ENCODE results near the gene NAA80. TPM values are rescaled to one million over a fixed set of nuclear protein-coding genes. Genes with fewer than 3 reads are reported as not detected.

The NAA80 gene
- total RNA-seq, 1 experiment from 2014 or later: 6.0 TPM

GRCh38 chr3:50326182-50326541 lies 27.0 kb upstream of the NAA80 start:
- Mint-ChIP-seq H3K27me3 (ENCODE audit: low read depth) (no peaks in the 10 kb centered on the region; the same call in 1 of the 2 replicates), H3K4me1 (peaks cover 15 to 31% of the 10 kb centered on the region in 2 experiments), H3K27ac (no peak overlapping the region), H3K4me3 (peak overlapping the region; percentile 88 to 96; a peak in 4 of 5 replicates), H3K36me3 (ENCODE audit: insufficient read depth in 1 of 3, low read depth in 3 of 3) (peaks cover 21 to 44% (median 28%) of the 10 kb centered on the region in 3 experiments; a peak in 6 of 7 replicates), H3K9me3 (no peaks in the 10 kb centered on the region)
- Histone ChIP-seq H3K27me3 (ENCODE audit: insufficient read depth, low read length) (no peaks in the 10 kb centered on the region), H2BK12ac (ENCODE audit: insufficient read length, low read depth, low read length) (no peak overlapping the region), H3K27ac (ENCODE audit: insufficient read length, low read depth, low read length) (no peak overlapping the region), H3K14ac (ENCODE audit: insufficient read depth, low read length) (no peak overlapping the region), H3K4me2 (ENCODE audit: insufficient read depth, insufficient read length, low read length) (no peak overlapping the region), H4K20me1 (ENCODE audit: control insufficient read depth, insufficient read depth, insufficient read length) (no peaks in the 10 kb centered on the region), H3K79me1 (ENCODE audit: insufficient read depth, low read depth, low read length, poor library complexity, severe bottlenecking) (peaks cover 6% of the 10 kb centered on the region), H4K8ac (replicated peaks; ENCODE audit: insufficient read length, low read depth, low read length) (no peak overlapping the region), H2AK5ac (ENCODE audit: insufficient read length, low read length) (no peak overlapping the region), H3K23me2 (ENCODE audit: insufficient read length, low read depth, low read length, poor library complexity, severe bottlenecking) (peaks cover 21% of the 10 kb centered on the region), H2AFZ (ENCODE audit: low read length) (no peak overlapping the region), H3T11ph (ENCODE audit: low read length) (no peak overlapping the region), H3K56ac (ENCODE audit: insufficient read length, low read depth, low read length) (no peak overlapping the region), H2BK120ac (ENCODE audit: low read depth, low read length, poor library complexity, severe bottlenecking) (no peak overlapping the region), H3K4ac (ENCODE audit: low read depth, low read length) (no peak overlapping the region), H4K91ac (ENCODE audit: insufficient read length, low read depth, low read length) (no peak overlapping the region), H3K4me1 (ENCODE audit: insufficient read depth, low read length) (peaks cover 6% of the 10 kb centered on the region; the same call in 1 of the 2 replicates), H3K18ac (ENCODE audit: insufficient read length, low read depth, low read length) (no peak overlapping the region), H3K9me3 (ENCODE audit: control insufficient read depth, low read depth, low read length) (no peaks in the 10 kb centered on the region), H2BK20ac (ENCODE audit: low read depth, low read length, poor library complexity, severe bottlenecking) (no peak overlapping the region), H2BK5ac (ENCODE audit: insufficient read length, low read length) (no peak overlapping the region), H3K9ac (ENCODE audit: extremely low read depth, insufficient read length, low read length) (no peak overlapping the region), H3K23ac (ENCODE audit: insufficient read length, low read depth, low read length) (no peak overlapping the region), H2BK15ac (ENCODE audit: low read depth, low read length) (no peak overlapping the region), H4K5ac (ENCODE audit: insufficient read length, low read depth, low read length) (no peak overlapping the region), H3K79me2 (ENCODE audit: insufficient read depth, low read length) (peaks cover 4% of the 10 kb centered on the region; the same call in 1 of the 2 replicates)
- TF ChIP-seq CTCF (conservative IDR thresholded peaks at IDR 0.05): no peak
- no CpG with 5 or more reads among the region's 8 CpGs for WGBS (ENCODE audit: extremely low coverage, insufficient read length, low lambda C conversion rate)
- DNase-seq: no peak

Measured in H9 (cell line).